Activated T-cell treated with anti-CD3 and anti-CD28 coated beads for 24 hours (primary cell): Measurements from ENCODE around the gene POU6F1.

Experiments
- DNase-seq: peaks from one replicate; pipeline ENCODE4 v3.0.0-alpha.2; 2020; ENCODE audit warnings: low read depth

Gene POU6F1

DNA sequence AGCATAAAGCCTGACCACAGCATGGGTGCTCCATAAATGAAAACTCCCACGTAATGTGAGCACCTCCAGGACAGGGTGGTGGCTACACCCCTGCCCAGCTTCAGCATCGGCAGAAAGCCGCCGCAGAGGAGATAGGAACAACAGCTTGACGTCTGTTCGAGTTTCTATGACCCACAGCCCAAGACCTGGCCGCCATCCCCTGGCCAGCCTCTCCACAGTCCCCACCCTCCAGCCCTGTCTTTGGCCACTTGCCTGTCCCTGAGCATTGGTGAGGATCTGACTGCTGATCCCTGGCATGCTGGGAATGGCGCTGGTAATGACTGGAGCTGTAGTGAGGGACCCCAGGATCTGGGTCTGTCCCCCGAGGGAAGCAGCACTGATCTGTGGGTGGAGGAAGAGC, 21.3 kb downstream of the POU6F1 start:
- no peak for DNase-seq

DNA sequence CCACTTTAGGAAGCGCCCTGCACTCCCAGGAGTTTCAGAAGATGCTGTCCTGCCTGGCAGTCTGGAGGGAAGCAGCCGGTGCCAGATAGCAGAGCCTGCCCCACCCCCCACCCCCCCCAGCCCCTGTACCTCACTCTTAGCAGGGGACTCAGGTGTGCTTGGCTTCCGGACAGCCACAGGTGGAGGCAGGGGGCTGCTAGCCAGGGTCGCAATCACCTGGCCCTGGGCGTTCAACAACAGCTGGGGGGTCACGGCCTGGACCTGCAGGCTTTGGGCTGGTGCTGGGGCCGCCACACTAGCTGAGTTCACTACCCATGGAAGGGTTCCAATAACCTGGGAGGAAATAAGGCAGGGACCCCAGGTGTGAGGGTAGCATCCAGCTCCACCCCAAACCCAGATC, 22.0 kb downstream of the POU6F1 start:
- no peak for DNase-seq

- DNase-seq: no peak
Measured at GRCh38 chr12:51192284-51192671, 25.6 kb downstream of the POU6F1 start.

- DNase-seq: no peak
Measured at GRCh38 chr12:51191516-51192283, 26.2 kb downstream of the POU6F1 start.

DNA sequence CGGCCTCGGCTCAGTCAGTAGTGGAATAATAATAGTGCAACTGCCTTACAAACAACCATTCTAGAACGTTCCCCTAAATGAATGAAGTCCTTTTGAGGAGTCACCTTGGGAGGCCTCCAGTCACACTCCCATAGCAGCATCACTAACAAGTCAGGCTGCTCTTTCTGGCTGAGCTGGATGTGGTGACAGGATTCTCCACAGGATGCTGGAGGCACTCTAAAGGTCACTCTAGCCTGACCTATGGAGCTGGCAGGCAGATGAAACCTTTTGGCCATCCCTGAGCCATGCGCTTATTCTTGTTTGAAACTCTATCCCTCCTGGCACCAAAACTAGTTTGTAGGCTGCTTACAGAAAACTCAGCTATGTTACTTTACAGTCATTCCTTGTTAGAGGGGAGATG, 27.0 kb downstream of the POU6F1 start:
- DNase-seq: no peak

DNA sequence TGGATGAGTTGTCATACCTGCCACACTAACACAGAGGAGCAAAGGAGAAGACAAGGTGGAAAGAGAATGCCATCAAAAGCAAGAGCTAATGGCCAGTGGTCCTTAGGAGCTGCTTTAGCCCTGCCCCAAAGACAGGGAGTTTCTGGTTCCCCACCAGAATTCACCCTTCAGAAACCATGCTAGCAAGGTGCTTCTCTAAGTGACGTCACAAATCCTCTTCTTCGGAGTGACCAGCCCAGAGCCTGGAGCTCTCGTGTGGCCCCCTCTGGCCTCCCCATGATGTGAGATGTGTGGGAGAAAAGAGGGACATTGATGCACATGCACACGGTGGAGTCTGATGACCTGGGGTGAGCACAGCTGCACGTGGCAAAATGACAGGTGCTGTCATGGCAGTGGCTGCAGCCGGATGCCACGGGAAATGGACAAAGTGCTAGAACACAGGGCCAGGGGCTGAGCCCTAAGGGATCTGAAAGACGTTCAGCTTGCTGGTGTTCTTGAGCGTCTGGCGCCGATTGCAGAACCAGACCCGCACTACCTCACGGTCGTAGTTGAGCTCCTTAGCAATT, 28.0 kb downstream of the POU6F1 start:
- DNase-seq: no peak

GRCh38 chr12:51188359-51189051, 29.4 kb downstream of the POU6F1 start:
- no peak for DNase-seq

DNA sequence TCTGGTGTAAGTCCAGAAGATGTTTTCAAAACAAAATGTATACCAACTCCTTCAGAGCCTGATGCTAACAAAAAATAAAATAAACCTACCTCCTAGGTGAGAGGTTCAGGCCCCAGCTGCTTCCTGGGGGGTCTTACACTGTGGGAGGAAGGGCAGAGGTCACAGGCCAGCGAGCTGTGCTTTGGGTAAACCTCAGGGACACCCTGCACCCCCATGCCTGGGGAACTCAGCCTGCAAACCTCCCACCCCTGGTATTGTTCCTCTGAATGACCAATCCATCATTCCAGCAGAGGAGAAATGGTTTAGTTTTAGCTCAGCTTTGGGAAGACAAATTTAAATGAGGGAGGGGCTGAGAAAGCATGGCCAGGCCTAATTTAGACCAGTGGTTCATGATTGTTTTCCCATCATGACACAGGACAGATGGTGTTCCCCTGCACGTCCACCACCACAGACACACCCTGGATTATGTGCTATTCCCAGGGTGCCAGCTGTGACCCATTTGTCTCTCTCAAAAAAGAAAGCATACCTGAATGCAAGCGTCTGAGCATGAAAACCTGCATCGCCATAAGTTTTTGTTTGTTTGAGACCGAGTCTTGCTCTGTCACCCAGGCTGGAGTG, 30.4 kb downstream of the POU6F1 start:
- DNase-seq: no peak

GRCh38 chr12:51186465-51187085, 31.3 kb downstream of the POU6F1 start:
- DNase-seq: no peak

DNA sequence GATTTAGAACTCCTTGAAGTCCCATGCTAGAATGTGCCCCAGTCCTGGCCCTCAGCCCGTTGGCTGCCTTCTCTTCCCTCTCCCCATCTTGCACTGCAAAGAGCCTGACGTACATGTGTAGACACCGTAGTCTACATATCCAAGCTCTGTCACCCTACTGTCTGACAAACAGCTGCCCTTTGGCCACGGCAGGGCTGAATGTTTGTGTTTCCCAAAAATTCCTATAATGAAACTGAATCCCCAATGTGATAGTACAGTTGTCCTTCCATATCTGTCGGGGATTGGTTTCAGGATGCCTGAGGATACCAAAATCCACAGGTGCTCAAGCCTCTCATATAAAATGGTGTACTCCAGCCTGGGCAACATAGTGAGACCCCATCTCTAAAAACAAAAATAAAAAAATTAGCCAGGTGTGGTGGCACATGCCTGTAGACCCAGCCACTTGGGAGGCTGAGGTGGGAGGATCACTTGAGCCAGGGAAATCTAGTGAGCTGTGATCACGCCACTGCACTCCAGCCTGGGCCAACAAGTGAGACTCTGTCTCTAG, 32.6 kb downstream of the POU6F1 start:
- DNase-seq: no peak

DNA sequence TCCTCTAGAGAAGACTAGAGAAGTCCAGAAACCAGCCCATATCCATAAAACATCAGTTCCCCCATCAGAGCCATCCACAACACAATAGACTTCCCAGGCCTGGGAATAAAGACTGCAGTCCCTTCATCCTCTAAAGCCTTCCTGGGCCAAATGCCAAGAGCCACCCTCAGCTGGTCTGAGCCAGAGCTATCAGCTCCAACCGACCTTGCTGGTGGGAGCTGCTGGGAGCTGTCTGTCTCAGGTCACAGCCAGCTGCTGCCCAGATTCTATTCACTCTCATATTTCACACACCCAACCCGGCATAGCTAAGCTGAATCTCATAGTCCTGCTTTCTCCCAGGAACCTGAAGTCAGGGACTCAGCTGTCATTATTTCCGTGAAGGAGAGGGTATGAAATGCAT, 34.0 kb downstream of the POU6F1 start:
- no peak for DNase-seq

DNA sequence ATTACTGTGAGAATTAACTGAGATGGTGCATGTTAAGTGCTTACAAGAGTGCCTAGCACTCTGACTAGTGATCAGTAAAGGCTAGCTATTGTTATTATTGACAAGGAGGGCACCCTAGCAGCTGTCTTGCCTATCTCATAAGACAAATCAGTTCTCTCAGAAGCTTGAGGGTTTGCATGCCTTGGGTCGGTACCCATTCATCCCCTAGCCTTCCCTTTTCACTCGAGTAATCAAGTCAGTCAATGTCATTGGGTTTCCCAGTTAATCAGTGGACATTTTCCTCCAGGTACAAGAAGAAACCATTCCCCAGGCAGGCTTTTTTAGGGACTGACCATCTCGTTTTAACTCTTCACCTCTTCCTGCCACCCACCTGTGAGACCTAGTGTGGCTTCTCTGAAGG, 34.5 kb downstream of the POU6F1 start:
- DNase-seq: no peak

DNA sequence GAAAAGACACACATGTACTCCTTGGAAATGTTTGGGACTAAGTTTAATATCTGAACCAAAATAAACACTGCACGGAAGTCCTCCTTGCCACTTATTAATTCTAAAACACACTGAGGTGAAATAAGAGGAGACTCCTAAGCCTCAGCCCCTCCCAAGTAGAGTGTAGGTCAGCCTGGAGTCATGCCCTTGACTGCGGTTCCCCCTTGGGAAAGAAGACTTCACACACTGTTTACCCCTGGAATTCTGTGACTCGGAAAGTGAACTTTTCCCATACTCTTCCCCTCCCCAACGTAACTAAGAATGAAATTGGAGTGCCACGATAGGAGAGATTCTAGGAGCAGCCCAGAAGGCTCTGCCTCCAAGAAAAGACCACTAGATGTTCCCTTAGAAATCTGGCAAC, 36.3 kb downstream of the POU6F1 start:
- DNase-seq: no peak

DNA sequence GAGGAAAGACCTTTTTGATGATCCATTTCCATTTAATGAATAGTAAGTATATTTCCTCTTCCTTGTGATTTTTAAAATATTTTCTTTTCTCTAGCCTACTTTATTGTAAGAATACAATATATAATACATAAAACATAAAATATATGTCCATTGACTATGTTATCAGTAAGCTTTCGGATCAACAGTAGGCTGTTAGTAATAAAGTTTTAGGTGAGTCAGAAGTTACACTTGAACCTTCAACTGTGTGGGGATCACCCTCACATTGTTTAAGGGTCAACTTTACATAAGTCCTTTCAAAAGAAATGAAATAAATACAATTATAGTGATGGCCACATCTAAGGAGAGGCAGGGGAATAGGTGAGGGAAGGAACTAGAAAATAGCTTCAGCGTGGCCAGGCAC, 40.0 kb downstream of the POU6F1 start:
- DNase-seq: no peak

DNA sequence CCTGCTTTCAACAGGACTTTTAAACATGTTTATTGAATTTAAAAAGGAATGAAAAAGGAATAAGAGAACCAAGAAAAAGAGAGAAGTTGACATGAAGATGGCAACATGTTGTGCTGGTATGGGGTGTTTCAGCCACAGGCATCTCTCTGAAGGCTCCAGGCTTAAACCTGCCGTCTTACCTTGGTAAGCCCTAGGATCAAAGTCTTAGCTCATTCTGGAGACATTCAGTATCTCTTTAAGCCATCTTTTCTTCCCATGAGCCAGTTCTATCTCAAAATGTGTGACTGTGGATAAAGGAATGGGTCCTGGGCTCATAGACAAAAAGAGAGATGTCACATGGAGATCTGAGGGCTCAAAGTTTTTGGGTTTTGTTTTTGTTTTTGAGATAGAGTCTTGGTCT, 43.4 kb downstream of the POU6F1 start:
- DNase-seq: no peak

- peak; percentile 90 for DNase-seq
Measured at GRCh38 chr12:51172515-51173431, 45.1 kb downstream of the POU6F1 start, which contains the start of gene TFCP2. TFCP2 (minus strand) TSS chr12:51173135; CDS start chr12:51172422, 713 bp downstream.

DNA sequence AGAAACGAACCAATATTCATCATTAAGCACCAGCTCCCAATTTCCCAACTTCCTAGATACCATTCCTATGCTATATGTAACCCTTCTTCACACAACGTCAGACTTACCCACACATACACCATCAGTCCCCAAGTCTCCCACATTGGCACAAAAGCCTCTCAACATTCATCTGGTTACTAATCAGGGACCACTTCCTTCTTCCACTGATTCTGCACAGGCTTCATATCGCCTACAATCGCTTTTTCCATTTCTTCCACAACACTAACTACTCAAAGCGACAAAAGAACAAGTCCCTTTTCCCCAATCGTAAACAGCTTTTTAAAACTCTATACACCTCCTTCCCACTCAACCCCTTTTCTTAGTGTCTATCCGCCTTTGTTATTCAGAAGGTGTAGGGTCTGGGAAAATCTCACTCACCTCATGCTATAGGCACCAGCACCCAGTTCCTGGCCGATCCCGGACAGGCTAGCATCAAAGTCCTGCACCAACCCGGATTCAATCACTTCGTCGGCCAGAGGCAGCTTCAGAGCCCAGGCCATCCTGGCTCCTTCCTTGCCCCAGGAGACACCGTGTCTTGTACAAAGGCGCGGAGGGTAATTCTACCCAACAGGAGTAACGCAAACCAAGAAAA, 45.9 kb downstream of the POU6F1 start:
- DNase-seq: no peak

- DNase-seq: no peak
Measured at GRCh38 chr12:51163795-51164194, 54.1 kb downstream of the POU6F1 start.

DNA sequence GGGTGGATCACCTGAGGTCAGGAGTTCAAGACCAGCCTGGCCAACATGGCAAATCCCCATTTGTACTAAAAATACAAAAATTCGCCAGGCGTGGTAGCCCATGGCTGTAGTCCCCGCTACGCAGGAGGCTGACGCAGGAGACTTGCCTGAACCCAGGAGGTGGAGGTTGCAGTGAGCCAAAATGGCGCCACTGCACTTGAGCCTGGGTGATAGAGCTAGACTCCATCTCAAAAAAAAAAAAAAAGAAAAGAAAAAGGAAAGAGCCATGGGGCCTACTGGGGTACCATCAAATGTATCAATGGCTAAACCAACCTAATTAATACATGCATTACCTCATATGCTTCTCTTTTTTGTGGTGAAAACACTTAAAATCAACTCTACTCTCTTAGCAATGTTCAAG, 55.6 kb downstream of the POU6F1 start:
- no peak for DNase-seq

- no peak for DNase-seq
Measured at GRCh38 chr12:51160814-51161459, 56.9 kb downstream of the POU6F1 start.
